Tibial artery (tissue), 4 donors: ENCODE results near the gene PDIA6.

Source experiments
- DNase-seq, 2 donors: peaks; one replicate each; pipeline ENCODE4 v3.0.0-alpha.2; 2019
- H3K27ac ChIP-seq, 2 donors: fragments of 200-600 bp; sonication (generic) in 1 of 2; 1 replicate in 1 of 2; 2 replicates in 1 of 2; pipeline ENCODE4 v1.5.1; 2018 to 2019; ENCODE audit warnings: mild to moderate bottlenecking in 1 of 2
- H3K27me3 ChIP-seq, 2 donors: fragments of 200-600 bp; sonication (generic) in 1 of 2; one replicate each; pipeline versions ENCODE4 v1.5.1 to v1.6.0; 2016 to 2019
- H3K36me3 ChIP-seq, 3 donors: fragments of 200-600 bp; sonication (generic) in 2 of 3; one replicate each; pipeline ENCODE4 v1.5.1; 2016 to 2019; ENCODE audit warnings: mild to moderate bottlenecking in 2 of 3
- H3K4me1 ChIP-seq, 4 donors: fragments of 200-600 bp; sonication (generic) in 2 of 4; 1 replicate in 3 of 4; 2 replicates in 1 of 4; pipeline ENCODE4 v1.5.1; 2016 to 2019
- H3K4me3 ChIP-seq, 2 donors: fragments of 200-600 bp; sonication (generic) in 1 of 2; 1 replicate in 1 of 2; 2 replicates in 1 of 2; pipeline ENCODE4 v1.5.1; 2018 to 2019; ENCODE audit warnings: mild to moderate bottlenecking in 2 of 2
- H3K9me3 ChIP-seq, 3 donors: fragments of 200-600 bp; sonication (generic) in 1 of 3; one replicate each; pipeline ENCODE4 v1.5.1; 2016 to 2019
- intact Hi-C: fragments of 100-400 bp; cut with DNase I; formaldehyde crosslinking; loops from one replicate; pipeline ENCODE4 v1.15.0; 2023; ENCODE audit warnings: low total_unique reads
- TF ChIP-seq, protein P1 (sequence below), 2 experiments: fragments of 200-600 bp in 1 of 2; fragments of 450-650 bp in 1 of 2; IDR thresholded peaks; one replicate each; pipeline ENCODE4 v1.5.1; 2017 to 2019; ENCODE audit warnings: antibody characterized with exemption in 2 of 2, mild to moderate bottlenecking in 1 of 2, moderate library complexity in 1 of 2

PDIA6 gene

DNA sequence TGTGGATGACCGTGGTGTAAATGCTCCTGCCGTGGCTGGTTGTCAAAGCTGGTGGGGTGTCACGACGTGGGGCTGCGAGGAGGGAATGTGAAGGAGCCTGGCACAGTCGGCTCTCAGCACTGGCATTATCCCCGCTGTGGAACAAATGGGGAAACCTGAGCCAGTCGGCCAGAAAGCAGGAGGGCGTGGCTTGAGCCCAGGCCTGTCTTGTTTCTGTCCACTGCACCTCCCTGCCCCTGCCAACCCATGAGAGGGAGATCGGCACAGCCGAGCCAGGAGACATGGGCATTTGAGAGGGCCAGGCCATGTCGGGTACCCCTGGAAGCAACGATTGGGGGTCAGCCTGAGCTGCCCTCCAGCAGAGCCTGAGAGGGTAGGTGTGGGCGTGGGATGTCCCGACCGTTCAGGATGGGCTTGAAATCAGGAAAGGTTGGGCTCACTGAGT is 44.5 kb downstream of the PDIA6 start:
- intact Hi-C loops: no loop called here
- no peak overlapping the region for H3K4me3 ChIP-seq

DNA sequence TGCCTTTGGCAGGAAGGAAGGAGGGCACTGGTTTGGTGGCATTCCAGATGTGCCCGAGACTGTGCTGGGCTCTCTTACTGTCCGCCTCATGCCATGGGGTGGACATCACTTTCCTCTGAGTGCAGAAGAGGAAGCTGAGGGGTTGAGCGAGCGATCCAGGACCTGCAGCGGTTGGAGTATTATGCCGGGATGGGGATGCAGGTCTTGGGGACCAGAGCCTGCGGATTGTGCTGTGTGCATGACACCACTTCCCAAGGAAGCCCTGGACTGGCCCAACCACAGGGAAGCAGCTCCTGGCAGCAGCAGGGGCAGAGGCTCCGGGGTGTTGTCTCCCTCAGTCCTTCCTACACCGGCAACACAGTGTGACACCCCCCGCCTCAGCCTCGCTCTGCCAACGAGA is 46.7 kb downstream of the PDIA6 start:
- DNase-seq: no peak
- Histone ChIP-seq H3K4me1 (no peaks in the 10 kb centered on the region), H3K4me3 (no peak overlapping the region), H3K9me3 (no peaks in the 10 kb centered on the region), H3K36me3 (no peaks in the 10 kb centered on the region), H3K27ac (no peak overlapping the region), H3K27me3 (peaks cover 0 to 16% of the 10 kb centered on the region in 2 donors)
- intact Hi-C loops: no loop called here
- TF ChIP-seq, protein P1, sequence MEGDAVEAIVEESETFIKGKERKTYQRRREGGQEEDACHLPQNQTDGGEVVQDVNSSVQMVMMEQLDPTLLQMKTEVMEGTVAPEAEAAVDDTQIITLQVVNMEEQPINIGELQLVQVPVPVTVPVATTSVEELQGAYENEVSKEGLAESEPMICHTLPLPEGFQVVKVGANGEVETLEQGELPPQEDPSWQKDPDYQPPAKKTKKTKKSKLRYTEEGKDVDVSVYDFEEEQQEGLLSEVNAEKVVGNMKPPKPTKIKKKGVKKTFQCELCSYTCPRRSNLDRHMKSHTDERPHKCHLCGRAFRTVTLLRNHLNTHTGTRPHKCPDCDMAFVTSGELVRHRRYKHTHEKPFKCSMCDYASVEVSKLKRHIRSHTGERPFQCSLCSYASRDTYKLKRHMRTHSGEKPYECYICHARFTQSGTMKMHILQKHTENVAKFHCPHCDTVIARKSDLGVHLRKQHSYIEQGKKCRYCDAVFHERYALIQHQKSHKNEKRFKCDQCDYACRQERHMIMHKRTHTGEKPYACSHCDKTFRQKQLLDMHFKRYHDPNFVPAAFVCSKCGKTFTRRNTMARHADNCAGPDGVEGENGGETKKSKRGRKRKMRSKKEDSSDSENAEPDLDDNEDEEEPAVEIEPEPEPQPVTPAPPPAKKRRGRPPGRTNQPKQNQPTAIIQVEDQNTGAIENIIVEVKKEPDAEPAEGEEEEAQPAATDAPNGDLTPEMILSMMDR (IDR thresholded peaks at IDR 0.05): no peak

More for the DNA sequence above, 44.5 kb downstream of the PDIA6 start:
- H3K27ac ChIP-seq: no peak overlapping the region
- TF ChIP-seq, protein P1 (IDR thresholded peaks at IDR 0.05): no peak
- no peaks in the 10 kb centered on the region for H3K4me1 ChIP-seq
- no peaks in the 10 kb centered on the region for H3K9me3 ChIP-seq
- peaks cover 0 to 9% of the 10 kb centered on the region in 2 donors for H3K27me3 ChIP-seq
- no peaks in the 10 kb centered on the region for H3K36me3 ChIP-seq
- DNase-seq: peak in 1 of 2 donors; percentile 54

DNA sequence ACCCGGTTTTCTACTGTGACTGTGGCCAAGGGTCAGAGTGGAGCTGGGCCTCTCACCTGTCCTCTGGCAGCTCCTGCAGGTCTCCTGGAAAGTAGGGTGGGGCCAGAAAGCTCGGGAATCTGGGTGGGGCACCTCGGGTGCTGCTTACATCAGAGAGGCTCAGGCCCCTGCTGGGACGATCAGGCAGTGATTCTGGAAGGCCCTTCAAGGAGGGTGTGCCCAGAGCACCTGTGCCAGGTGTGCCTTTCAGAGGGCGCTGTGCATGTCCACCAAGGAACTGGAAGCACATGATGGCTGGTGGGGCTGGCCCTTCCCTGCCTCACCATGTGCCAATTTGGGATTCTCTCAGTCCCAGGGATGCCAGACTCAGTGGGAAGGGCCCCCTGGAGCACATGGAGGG is 47.1 kb downstream of the PDIA6 start:
- H3K4me1 ChIP-seq: no peaks in the 10 kb centered on the region
- no peak overlapping the region for H3K4me3 ChIP-seq
- H3K9me3 ChIP-seq: no peaks in the 10 kb centered on the region
- DNase-seq: no peak
- no peak overlapping the region for H3K27ac ChIP-seq
- TF ChIP-seq, protein P1 (IDR thresholded peaks at IDR 0.05): no peak
- peaks cover 0 to 16% of the 10 kb centered on the region in 2 donors for H3K27me3 ChIP-seq
- H3K36me3 ChIP-seq: no peaks in the 10 kb centered on the region
- intact Hi-C loops: no loop called here

DNA sequence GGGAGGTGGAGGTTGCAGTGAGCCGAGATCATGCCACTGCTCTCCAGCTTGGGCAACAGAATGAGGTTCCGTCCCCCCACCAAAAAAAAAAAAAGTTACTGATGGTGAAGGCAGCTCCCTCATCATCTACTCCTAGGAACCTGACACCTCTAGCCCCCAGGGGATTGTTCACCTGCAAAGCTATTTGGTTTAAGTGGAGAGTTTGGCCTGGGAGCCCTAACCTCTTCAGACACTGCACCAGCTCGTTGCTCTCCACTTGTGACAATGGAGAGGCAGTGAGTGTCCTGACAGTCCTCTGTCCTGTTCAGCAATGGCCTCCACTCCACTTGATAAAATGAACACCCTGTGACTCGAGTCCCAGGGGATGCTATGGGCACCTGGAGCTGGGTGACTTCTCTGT is 47.7 kb downstream of the PDIA6 start:
- DNase-seq: no peak
- H3K36me3 ChIP-seq: no peaks in the 10 kb centered on the region
- H3K4me3 ChIP-seq: no peak overlapping the region
- no peaks in the 10 kb centered on the region for H3K4me1 ChIP-seq
- intact Hi-C loops: no loop called here
- H3K9me3 ChIP-seq: no peaks in the 10 kb centered on the region
- TF ChIP-seq, protein P1 (IDR thresholded peaks at IDR 0.05): no peak
- peaks cover 0 to 16% of the 10 kb centered on the region in 2 donors for H3K27me3 ChIP-seq
- H3K27ac ChIP-seq: no peak overlapping the region

DNA sequence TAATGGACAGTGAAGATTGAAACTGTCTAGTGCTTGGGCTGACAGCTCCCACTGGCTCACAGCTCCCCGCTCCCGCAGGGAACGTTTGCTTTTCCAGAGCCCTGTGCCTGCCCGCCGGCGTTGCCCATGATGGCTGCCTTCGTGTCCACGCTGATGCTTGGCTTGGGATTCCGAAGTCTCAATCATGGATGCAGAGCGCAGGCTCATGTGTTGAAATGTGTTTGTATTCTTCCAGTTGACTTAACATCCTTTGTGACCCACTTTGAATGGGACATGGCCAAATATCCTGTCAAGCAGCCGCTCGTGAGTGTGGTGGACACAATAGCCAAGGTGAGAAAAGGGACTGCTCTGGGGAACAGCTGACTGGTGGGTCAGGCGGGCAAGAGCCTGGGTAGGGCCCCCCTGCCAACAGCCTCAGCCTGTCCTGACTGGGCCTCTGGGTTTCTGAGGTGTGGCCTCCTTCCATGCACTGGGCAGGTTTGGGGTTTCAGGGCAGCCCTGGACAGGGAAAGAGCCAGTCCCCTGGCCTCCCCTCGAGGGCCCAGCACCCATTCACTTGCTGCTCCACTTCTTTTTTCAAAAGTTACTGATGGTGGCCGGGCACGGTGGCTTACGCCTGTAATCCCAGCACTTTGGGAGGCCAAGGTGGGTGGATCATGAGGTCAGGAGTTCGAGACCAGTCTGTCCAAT is 48.3 kb downstream of the PDIA6 start:
- H3K36me3 ChIP-seq: no peaks in the 10 kb centered on the region
- TF ChIP-seq, protein P1 (IDR thresholded peaks at IDR 0.05): no peak
- H3K4me3 ChIP-seq: no peak overlapping the region
- intact Hi-C loops: no loop called here
- no peak for DNase-seq
- H3K27ac ChIP-seq: no peak overlapping the region
- no peaks in the 10 kb centered on the region for H3K9me3 ChIP-seq
- H3K4me1 ChIP-seq: no peaks in the 10 kb centered on the region
- peaks cover 0 to 16% of the 10 kb centered on the region in 2 donors for H3K27me3 ChIP-seq
